HFF-Myc (cell line): ENCODE data around the gene DRAP1.

ENCODE experiments used
- DNase-seq: peaks from one replicate; pipeline ENCODE4 v3.0.0-alpha.2; 2011; ENCODE audit warnings: low read depth; ENCODE audit errors: extremely low read depth
- H3K4me3 ChIP-seq: replicated peaks from 2 replicates; pipeline ENCODE4 v1.5.1; 2011; ENCODE audit warnings: low read depth, mild to moderate bottlenecking, control low read depth, low read length
- CTCF ChIP-seq: IDR thresholded peaks from 2 replicates; pipeline ENCODE4 v1.5.1; 2012; ENCODE audit warnings: mild to moderate bottlenecking, low read depth, low read length, control low read depth; ENCODE audit errors: missing control alignments

DRAP1 gene

GRCh38 chr11:65934014-65934413 lies 14.8 kb downstream of the DRAP1 start:
- DNase-seq: no peak
- TF ChIP-seq CTCF: no peak
- no peak overlapping the region for H3K4me3 ChIP-seq

- DNase-seq: no peak
These were observed 18.5 kb downstream of the DRAP1 start for GRCh38 chr11:65937766-65938165.

GRCh38 chr11:65941720-65942310 lies 22.6 kb downstream of the DRAP1 start:
- H3K4me3 ChIP-seq: no peak overlapping the region
- no peak for DNase-seq
- TF ChIP-seq CTCF: no peak

More at GRCh38 chr11:65937766-65938165, 18.5 kb downstream of the DRAP1 start:
- no peak overlapping the region for H3K4me3 ChIP-seq
- TF ChIP-seq CTCF: no peak

- no peak for TF ChIP-seq CTCF
- no peak overlapping the region for H3K4me3 ChIP-seq
- DNase-seq: no peak
These were observed 23.3 kb downstream of the DRAP1 start for GRCh38 chr11:65942531-65942930.

GRCh38 chr11:65944191-65944590 lies 25.0 kb downstream of the DRAP1 start:
- no peak for TF ChIP-seq CTCF
- H3K4me3 ChIP-seq: no peak overlapping the region
- no peak for DNase-seq

- DNase-seq: no peak
- H3K4me3 ChIP-seq: no peak overlapping the region
- TF ChIP-seq CTCF: no peak
These were observed 25.5 kb downstream of the DRAP1 start for GRCh38 chr11:65944767-65945166.

GRCh38 chr11:65945430-65945911 lies 26.2 kb downstream of the DRAP1 start, which contains the start of gene TSGA10IP:
TSGA10IP (plus strand) TSS chr11:65945480; CDS start chr11:65945676, 196 bp downstream.
- no peak for TF ChIP-seq CTCF
- DNase-seq: no peak
- H3K4me3 ChIP-seq: no peak within 1 kb of the TSS
